ENCODE measurements around the gene PDE4B.

PDE4B gene

GRCh38 chr1:66374148-66374547 lies 581.5 kb downstream of the PDE4B start:
- DNase-seq, result no peak

GRCh38 chr1:66374561-66375111 lies 581.9 kb downstream of the PDE4B start:
- DNase-seq, result peak; percentile 54

GRCh38 chr1:66375125-66375524 lies 582.4 kb downstream of the PDE4B start:
- no peak for DNase-seq

GRCh38 chr1:66380452-66381212 lies 587.9 kb downstream of the PDE4B start:
- DNase-seq, result no peak

GRCh38 chr1:66381621-66382275 lies 589.1 kb downstream of the PDE4B start:
- DNase-seq, result no peak

- DNase-seq, result no peak
These were observed 590.5 kb downstream of the PDE4B start for GRCh38 chr1:66383168-66383567.

- no peak for DNase-seq
These were observed 590.9 kb downstream of the PDE4B start for GRCh38 chr1:66383611-66384010.

GRCh38 chr1:66384258-66384921 lies 591.7 kb downstream of the PDE4B start:
- no peak for DNase-seq

- DNase-seq, result no peak
These were observed 594.0 kb downstream of the PDE4B start for GRCh38 chr1:66386712-66387111.

- DNase-seq, result no peak
These were observed 596.2 kb downstream of the PDE4B start for GRCh38 chr1:66388913-66389312.

GRCh38 chr1:66393586-66394287 lies 601.0 kb downstream of the PDE4B start:
- no peak for DNase-seq

- no peak for DNase-seq
These were observed 601.9 kb downstream of the PDE4B start for GRCh38 chr1:66394603-66395002.

- DNase-seq, result no peak
These were observed 602.7 kb downstream of the PDE4B start for GRCh38 chr1:66395202-66396061.

- no peak for DNase-seq
These were observed 603.7 kb downstream of the PDE4B start for GRCh38 chr1:66396212-66396890.

GRCh38 chr1:66397192-66397591 lies 604.5 kb downstream of the PDE4B start:
- no peak for DNase-seq

- no peak for DNase-seq
These were observed 607.3 kb downstream of the PDE4B start for GRCh38 chr1:66399888-66400529.

GRCh38 chr1:66400660-66401059 lies 608.0 kb downstream of the PDE4B start:
- no peak for DNase-seq

GRCh38 chr1:66401244-66401643 lies 608.5 kb downstream of the PDE4B start:
- no peak for DNase-seq

GRCh38 chr1:66402194-66402593 lies 609.5 kb downstream of the PDE4B start:
- no peak for DNase-seq

GRCh38 chr1:66403007-66403731 lies 610.5 kb downstream of the PDE4B start:
- no peak for DNase-seq

Data from central memory CD4-positive, alpha-beta T cell (primary cell).